ENCODE measurements around the gene FMNL3.
"Not testable (repeated sequence)": the region's sequence is repeated elsewhere in the genome, so short reads cannot be mapped to it uniquely, and the experiment has no call there.

Gene FMNL3

GRCh38 chr12:49621651-49622500, 85.3 kb downstream of the FMNL3 start:
- DNase-seq (ENCODE audit: low spot score): no peak
- in situ Hi-C loops (cut with MboI; ENCODE audit: low sequenced_read_pairs, unreplicated experiment): no loop called here
- TF ChIP-seq CTCF (IDR thresholded peaks at IDR 0.05; ENCODE audit: borderline replicate concordance, control extremely low read depth, extremely low read depth, insufficient read depth, missing control alignments): no peak

GRCh38 chr12:49619286-49619685, 87.9 kb downstream of the FMNL3 start:
- no peak for DNase-seq (ENCODE audit: low spot score)
- no peak for TF ChIP-seq CTCF (IDR thresholded peaks at IDR 0.05; ENCODE audit: borderline replicate concordance, control extremely low read depth, extremely low read depth, insufficient read depth, missing control alignments)
- in situ Hi-C loops (cut with MboI; ENCODE audit: low sequenced_read_pairs, unreplicated experiment): no loop called here

- TF ChIP-seq CTCF (IDR thresholded peaks at IDR 0.05; ENCODE audit: borderline replicate concordance, control extremely low read depth, extremely low read depth, insufficient read depth, missing control alignments): no peak
- in situ Hi-C loops (cut with MboI; ENCODE audit: low sequenced_read_pairs, unreplicated experiment): no loop called here
- no peak for DNase-seq (ENCODE audit: low spot score)
Observed at GRCh38 chr12:49618576-49618975, 88.6 kb downstream of the FMNL3 start.

- TF ChIP-seq CTCF (IDR thresholded peaks at IDR 0.05; ENCODE audit: borderline replicate concordance, control extremely low read depth, extremely low read depth, insufficient read depth, missing control alignments): no peak
- in situ Hi-C loops (cut with MboI; ENCODE audit: low sequenced_read_pairs, unreplicated experiment): no loop called here
- no peak for DNase-seq (ENCODE audit: low spot score)
Observed at GRCh38 chr12:49616533-49617219, 90.5 kb downstream of the FMNL3 start.

- TF ChIP-seq CTCF (IDR thresholded peaks at IDR 0.05; ENCODE audit: borderline replicate concordance, control extremely low read depth, extremely low read depth, insufficient read depth, missing control alignments): no peak
- in situ Hi-C loops (cut with MboI; ENCODE audit: low sequenced_read_pairs, unreplicated experiment): no loop called here
- no peak for DNase-seq (ENCODE audit: low spot score)
Observed at GRCh38 chr12:49615725-49616124, 91.5 kb downstream of the FMNL3 start.

- no peak for DNase-seq (ENCODE audit: low spot score)
- in situ Hi-C loops (cut with MboI; ENCODE audit: low sequenced_read_pairs, unreplicated experiment): no loop called here
- TF ChIP-seq CTCF (IDR thresholded peaks at IDR 0.05; ENCODE audit: borderline replicate concordance, control extremely low read depth, extremely low read depth, insufficient read depth, missing control alignments): no peak
Observed at GRCh38 chr12:49612210-49612609, 95.0 kb downstream of the FMNL3 start.

- in situ Hi-C loops (cut with MboI; ENCODE audit: low sequenced_read_pairs, unreplicated experiment); DNase-seq (ENCODE audit: low spot score): not testable (repeated sequence)
Observed at GRCh38 chr12:49610785-49611184, 96.4 kb downstream of the FMNL3 start.
